Muscle of arm (tissue), 12 donors: Measurements from ENCODE around the gene HK1. TPM values are rescaled to one million over a fixed set of nuclear protein-coding genes. Genes with fewer than 3 reads are reported as not detected.

Experiments used
- DNase-seq: peaks from one replicate; pipeline ENCODE4 v3.0.0-alpha.2; 2013
- polyA plus RNA-seq, 12 donors: library from polyadenylated mRNA; unstranded; fragments of 120-200 nt; gene quantifications; one replicate each; pipeline ENCODE4 v1.2.1, GENCODE V29; 2013; ENCODE audit not compliant: insufficient read length in 12 of 12

HK1 gene
- polyA plus RNA-seq, 12 donors, result 20.9 to 50.4 (median 31.1) TPM; not detected in 1

DNA sequence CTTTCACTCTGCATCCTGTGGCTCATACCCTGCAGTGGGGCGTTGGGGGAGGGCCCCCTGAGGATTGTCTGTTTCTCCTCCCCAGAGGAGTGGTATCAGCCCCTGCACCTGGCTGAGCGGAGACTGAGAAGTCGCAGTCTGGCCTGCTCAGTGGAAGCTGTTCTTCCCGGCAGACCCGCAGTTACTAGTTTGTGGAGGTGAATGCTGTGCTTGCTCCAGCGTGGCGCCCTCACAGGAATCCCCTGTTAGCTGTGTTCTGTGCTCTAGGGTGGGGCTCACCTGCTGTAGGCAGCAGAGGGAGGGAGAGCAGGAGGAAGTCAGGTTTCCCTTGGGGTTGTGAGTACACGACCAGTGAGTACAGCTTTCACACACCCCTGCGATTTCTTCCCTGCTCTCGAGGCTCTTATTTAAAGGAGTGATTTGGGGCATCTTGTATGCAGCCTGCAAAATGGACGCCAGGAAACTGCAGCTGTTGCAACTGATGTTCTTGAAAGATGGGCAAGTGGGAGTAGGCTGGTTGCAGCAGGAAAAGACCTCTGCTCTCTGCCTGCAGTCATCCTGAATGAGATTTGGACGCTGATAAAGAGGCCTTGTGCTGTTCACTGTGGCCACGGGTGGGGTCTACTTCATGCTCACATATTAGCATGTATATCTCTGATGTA is 66.4 kb downstream of the HK1 start:
- no peak for DNase-seq

DNA sequence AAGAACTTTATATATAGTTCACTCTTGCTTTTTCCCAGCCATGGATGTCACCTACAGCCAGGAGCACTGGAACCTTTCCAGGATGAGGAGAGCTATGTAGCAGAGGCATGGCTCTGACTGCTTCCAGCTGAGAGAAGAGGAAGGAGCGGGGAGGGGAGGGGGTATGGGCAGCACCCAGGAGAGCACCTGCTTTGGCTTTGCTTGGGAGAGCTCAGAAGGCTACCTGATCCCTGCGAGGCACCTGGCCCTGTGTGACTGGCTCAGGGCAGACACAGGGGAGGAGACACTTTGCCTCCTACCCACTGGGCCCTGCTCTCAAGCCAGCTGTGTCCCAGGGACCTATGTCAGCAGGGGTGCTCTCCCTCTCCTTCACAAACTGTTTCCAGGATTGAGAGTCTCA is 67.1 kb downstream of the HK1 start:
- no peak for DNase-seq

DNA sequence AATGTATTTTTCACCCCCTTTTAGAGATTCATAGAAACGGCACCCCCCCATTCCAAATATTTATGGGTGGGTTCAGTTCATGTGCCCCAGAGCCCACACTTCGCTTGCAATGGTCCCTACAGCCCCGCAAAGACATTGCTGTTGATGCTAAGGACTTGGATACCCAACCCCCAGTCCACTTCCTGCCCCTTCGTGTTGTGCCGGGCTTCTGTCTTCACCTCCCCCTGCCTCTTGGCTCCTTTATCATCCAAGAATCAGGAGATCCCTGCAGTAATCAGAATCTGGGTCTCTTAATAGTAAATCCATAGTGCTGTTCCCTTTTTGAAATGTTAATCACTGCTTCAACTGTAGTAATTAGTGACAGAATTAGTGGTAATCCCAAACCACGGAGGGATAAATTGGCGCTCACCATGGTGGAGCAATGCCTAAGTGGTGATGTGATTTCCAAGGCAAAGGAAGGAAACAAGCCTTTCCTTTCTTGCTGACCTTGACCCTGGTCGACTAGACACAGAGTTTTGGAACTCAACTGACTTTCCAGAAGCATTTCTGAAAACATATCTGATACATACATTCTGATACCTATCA is 67.7 kb downstream of the HK1 start:
- DNase-seq, result no peak

DNA sequence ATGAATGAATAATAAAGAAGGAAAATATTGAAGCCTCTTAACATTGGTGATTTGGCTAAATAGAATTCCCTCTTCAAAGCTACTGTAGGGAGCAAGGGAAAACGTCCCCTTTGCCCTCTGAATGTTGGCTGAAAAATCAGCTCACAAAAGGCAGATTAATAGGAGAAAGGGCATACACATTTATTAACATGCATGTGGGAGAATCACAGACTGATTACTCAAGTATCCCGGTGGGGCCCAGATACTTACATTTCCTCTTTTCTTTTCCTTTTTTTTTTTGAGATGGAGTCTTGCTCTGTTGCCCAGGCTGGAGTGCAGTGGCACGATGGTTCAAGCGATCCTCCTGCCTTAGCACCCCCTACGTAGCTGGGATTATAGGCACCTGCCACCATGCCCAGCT is 68.5 kb downstream of the HK1 start:
- no peak for DNase-seq

DNA sequence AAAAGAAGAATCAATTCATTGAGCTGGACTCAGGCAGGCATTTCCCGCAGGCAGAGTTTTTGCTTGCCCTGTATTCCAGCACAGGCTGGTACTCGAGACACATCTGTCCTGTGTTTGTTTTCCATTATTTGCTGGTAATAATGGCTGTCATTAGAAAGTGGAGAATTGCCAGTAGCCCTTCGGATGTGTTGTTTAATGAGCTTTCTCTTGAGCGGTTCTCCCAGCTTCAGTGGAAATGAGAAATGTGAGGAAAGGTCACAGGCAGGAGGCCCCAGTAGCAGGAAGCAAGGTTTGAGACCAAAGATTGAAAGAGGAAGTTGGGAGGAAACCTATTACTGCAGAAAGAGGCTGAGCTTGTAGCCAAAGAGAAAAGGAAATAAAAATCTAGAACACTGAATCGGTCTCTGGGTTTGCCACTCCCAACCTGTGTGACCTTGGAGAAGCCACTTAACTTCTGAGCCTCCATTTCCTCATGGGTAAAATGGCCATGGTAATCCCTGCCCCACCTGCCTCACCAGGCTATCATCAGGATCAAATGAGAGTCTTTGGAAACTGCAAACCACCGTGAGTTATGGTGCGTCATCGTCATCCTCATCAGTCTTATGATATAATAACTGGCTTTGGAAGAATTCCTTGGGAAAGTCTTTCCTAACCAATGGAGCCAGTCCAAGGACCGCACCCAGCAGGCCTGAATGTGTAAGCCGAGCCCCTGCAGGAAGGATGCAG is 70.7 kb downstream of the HK1 start:
- peak; percentile 38 for DNase-seq

DNA sequence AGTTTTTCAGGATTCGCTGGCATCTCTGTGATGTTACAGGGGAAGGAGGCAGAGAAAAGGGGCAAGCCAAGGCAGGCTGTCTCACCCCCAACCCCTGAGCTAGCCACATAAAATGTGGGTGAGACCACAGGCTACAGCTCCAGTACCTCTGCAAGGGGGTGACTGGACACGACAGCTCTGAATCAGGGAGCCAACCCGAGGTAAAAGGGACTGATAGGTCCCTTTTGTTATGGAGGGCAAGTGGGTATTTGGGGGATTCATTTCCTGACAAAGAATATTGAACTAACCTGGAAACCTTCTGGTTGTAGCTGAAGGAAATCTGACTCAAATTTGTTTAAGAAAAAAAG is 71.2 kb downstream of the HK1 start:
- no peak for DNase-seq

DNA sequence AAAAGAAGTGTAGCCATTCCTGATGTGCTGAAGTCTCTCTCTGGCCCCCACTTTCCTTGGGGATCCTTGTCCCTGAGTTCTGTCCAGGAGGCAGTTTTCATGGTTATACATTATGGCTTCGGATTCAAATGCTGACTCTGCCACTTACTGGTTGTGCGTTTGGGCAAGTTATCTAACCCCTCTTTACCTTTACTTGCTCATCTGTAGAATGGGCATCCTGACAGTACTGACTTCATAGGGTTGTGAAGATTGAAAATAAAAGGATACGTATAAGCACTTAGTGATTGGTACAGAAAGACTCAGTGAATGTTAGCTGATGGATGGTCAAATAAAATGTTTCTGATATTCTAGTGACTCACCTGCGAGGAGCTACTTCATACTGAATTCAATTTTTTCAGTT is 73.3 kb downstream of the HK1 start:
- no peak for DNase-seq

DNA sequence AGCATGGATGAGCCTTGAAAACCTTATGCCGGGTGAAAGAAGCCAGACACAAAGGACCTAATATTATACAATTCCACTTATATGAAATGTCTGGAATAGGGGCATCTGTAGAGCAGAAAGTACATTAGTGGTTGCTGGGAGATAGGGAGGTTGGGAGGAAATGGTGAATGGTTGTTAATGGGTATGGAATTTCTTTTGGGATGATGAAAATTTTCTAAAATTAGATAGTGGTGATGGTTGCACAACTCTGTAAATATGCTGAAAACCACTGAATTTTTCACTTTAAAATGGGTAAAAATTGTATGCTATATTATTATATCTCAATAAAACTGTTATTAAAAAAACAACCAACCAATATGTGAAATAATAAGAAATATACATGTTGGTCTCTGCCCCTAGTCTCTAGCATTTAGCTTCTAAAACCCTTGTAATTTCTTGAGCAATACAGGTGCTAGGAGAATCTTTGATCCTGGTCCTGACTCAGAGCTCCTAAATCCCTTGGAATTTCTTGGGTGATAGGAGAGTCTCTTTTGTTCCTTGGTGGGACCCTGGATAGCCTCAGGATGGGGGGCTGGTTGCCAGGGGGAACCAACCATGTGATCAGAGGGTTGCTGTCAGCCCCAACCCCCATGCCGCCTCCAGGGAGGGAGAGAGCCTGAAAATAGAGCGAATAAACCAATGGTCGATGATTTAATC is 74.4 kb downstream of the HK1 start:
- DNase-seq, result no peak

DNA sequence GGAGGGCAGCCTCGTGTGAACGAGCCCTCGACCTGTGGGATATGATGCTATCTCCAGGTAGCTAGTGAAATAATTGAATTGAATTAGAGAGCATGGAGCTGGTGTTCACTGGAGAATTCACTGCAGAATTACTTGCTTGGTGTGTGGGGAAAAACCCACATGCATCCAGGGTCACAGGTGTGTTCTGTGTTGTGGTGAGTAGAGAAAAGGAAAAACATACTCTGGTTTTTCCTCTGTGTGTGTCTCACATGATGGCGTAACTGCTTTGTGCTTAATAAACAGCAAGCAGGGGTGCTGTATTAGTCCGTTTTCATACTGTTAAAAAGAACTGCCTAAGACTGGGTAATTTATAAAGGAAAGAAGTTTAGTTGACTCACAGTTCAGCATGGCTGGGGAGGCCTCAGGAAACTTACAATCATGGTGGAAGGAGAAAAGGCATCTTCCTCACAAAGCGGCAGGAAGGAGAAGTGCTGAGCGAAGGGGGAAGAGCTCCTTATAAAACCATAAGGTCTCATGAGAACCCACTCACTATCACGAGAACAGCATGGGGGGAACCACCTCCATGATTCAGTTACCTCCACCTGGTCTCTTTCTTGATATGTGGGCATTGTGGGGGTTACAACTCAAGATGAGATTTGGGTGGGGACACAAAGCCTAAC is 75.8 kb downstream of the HK1 start:
- no peak for DNase-seq

DNA sequence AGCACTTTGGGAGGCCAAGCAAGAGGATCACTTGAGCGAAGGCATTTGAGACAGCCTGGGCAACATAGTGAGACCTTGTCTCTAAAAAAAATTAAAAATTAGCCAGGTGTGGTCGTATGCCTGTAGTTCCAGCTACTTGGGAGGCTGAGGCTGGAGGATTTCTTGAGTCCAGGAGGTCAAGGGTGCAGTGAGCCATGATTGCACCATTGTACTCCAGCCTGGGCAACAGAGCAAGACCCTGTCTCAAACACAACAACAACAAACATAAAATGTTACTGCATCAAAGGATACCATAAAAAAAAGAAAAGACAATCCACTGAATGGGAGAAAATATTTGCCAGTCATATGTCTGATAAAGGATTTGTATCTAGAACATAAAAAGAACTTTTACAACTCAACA is 77.9 kb downstream of the HK1 start:
- DNase-seq, result no peak

DNA sequence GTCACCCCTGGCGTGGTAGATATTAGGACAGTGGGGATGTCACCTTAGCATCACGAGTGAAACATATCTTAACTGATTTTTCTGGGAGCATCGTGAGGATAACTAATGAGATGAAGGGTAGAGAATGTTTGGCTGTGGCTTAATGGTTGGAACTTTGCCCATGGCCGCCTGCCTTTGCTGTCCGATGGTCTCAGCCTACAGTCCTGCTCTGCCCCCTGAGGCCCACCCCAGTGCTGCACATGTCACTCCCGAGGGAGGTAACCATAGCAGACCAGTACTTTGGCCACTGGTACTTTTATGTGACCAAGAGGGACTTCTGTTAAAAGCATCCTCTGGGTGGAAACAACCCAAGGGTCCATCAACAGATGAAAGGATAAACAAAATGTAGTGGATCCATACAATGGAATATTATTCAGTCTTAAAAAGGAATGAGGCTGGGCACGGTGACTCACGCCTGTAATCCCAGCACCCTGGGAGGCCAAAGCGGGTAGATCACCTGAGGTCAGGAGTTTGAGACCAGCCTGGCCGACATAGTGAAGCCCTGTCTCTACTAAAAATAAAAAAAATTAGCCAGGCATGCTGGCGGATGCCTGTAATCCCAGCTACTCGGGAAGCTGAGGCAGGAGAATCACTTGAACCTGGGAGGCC is 80.0 kb downstream of the HK1 start:
- no peak for DNase-seq

DNA sequence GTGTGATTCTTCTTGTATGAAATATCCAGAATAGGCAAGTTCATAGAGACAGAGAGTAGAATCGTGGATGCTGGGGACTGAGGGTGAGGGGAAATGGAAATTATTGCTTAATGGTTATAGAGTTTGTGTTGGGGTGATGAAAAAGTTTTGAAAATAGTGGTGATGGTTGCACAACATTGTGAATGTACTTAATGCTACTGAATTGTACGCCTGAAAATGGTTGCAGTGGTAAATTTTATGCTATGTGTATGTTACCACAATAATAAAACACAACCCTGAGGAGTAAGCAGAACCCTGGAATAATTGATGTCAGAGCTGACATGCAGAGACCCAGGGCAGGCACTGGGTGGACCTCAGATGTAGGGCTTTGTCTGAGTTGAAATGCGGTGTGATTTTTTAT is 80.9 kb downstream of the HK1 start:
- DNase-seq, result no peak

DNA sequence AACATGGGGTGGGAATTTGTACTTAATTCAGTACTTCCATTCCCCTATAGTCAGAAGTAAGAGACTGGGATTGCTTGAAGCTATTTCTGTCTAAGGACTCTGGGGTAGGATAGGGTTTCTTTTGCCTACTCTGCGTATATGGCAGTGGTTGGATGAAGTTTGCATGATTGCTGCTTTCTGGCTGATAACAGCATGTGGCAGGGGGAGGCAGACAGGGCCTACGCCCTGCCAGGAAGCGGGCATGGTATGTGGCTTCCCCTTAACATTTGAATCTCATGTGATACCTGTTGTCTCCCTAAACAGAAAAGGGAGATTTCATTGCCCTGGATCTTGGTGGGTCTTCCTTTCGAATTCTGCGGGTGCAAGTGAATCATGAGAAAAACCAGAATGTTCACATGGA is 81.3 kb downstream of the HK1 start:
- DNase-seq, result no peak

DNA sequence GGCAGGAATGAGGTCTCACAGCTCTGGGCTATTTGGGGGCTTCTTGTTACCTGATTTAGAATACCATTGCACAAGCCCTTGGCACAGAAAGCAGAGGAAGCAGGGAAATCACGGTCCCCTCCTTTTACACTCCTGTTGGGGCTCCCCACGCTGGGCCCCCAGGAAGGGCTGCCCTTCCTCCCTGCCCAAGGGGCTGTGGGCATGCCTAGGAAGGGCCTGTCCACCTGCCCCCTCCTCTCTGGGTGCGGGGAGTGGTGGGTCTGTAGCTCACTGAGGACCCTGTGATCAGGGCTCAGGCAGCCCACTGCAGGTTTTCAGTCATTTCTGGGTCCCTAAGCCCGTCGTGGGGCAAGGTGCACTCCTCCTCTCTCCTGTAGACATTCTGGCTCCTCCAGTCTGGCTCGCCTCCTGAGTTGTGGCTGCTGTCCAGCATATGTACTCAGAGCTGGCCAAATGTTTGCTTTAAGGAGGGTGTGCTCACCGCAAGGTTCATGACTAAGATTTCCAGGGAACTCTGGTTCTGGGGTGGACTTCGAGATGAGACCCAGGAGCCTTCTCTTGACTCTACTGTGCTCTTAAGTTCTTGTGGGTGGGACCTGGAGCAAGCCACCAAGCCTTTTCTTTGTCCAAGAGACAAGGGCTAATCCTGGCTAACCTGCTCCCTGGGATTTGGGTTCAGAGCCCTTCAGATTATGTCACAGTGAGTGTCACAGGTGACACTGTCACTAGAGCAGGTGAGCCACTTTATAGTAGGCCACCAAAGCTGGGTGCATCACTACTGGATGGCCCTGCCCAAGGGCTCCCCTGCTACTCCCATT is 82.4 kb downstream of the HK1 start:
- DNase-seq, result peak; percentile 67

DNA sequence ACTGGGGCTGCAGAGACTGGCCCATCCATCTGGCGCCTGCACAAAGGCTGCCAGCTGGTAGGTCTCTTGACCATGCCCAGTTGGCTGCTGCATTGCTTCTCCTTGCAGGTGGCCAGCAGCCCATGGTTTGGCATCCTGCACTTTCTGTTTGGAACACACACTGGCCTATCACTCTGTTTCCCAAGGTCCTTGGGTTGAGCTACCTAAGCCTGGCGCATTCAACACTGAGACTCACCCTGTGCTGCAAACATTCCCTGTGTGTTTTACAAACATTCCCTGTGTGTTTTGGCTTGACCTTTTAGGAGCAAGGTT is 83.0 kb downstream of the HK1 start:
- no peak for DNase-seq

DNA sequence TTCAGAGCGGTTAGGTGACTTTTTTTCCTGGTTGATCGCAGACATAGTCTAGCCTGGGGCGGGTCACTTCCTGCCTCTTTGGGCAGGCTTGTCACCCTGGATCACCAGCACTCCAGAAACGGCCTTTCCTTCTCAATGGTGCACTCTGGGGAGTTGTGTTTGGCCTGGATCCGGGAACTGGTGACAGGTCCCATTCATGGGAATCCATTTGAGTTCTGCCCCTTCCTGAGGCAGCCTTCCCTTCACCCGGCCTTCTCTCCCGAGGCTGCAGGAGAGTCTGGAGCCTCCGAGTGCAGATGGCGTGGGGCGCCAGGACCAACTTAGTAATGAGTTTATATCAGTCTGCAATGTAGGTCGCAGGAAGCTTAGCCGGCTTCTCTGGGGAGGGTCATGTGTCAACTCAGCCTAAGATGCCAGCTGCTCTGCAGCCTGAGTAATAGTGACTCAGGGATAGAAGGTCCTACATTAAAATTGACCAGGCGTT is 84.2 kb downstream of the HK1 start:
- no peak for DNase-seq

DNA sequence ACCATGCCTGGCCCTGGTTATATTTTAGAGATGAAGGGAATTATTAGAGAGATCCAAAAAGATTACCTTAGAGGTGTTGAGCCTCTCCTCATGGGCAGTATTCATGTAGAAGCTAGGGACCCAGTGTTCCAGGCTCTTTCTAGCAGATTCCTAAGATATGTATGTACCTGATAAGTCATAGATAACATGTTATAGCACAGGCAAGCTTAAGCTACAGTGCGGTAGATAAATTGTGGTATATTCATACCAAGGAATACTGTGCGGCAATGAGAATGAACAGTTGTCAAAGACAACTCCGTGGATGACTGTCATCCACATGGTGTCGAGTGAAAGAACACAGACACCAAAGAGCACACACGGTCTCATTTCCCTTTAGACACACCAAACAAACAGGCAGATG is 85.4 kb downstream of the HK1 start:
- no peak for DNase-seq

DNA sequence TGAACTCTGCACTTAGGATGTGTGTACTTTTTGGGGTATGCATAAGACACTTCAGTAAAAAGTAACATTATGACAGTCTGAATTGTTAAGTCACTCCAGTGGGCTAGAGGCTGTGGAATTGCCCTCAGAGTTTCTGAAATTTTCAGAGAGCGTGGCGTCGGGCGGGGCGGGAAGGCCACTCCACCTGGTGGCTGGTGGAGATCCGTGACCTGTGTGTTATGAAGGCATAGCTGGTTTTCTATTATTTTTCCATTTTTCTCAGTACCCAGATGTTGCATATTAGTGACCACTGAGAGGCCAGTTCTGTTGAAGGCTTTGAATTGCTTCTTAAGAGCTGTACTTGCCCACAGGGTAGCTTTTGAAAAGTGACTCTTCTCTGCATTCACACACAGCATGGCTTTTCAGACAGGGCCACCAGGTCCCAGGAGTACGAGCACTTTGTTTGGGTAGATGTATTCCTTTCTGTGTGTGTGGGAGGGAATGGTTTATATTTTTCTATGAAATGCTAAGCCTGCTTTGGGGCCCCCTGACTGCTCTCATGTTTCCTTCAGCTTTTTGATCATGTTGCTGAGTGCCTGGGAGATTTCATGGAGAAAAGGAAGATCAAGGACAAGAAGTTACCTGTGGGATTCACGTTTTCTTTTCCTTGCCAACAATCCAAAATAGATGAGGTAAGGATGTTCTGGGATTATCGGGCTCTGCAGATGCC is 86.1 kb downstream of the HK1 start:
- no peak for DNase-seq

DNA sequence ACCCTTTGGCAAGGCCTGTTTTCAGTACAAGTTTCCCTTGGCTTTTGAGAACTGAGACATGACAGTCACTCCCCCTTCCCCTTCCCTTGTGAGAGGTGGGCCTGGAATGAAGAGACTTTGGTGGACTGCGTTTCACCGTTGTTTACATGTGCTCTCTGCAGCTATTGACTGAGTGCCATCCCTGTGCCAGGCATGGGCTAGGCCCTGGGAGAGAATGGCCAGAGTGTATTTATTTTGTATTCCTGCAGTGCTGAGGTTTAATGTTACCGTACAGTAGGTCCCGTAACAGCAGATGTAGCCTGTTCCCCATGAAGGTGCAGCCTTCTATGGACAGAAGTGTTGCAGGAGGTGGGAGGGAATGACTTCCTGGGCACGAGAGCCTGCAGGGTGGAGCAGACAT is 88.4 kb downstream of the HK1 start:
- DNase-seq, result no peak

DNA sequence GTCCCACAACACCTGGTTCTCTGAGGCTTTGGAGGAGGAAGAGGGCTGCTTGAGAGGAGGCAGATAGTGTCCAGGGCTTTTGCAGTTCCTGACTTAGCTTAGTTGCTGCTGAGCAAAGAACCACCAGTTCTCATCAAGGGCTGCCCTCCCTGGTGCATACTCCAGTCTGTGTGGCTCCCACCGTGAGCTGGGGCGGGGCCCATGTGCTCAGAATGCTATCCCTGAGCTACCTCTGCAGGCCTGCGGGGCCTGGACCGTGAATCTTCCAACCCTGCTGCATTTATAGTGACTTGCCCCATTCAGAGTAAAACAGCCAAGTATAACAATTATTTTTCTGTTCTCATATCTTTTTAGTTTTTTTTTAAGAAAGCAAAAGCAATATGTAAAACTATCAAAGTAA is 89.2 kb downstream of the HK1 start:
- DNase-seq, result no peak
